Adrenal gland (tissue), 5 donors: ENCODE measurements around the gene HNF4A.

Source experiments
- POLR2A ChIP-seq, 2 donors: fragments of 450-650 bp; IDR thresholded peaks; one replicate each; pipeline ENCODE4 v1.6.1; 2017; ENCODE audit warnings: antibody characterized with exemption in 2 of 2, mild to moderate bottlenecking in 2 of 2, moderate library complexity in 1 of 2
- TF ChIP-seq, protein P1 (sequence below), 6 experiments: fragments of 450-650 bp in 4 of 6; fragments of 200-600 bp in 2 of 6; sonication (generic) in 1 of 6; IDR thresholded peaks; 1 replicate in 5 of 6; 2 replicates in 1 of 6; pipeline versions ENCODE4 v1.5.1 to v1.8.0; 2016 to 2021; ENCODE audit warnings: antibody characterized with exemption in 6 of 6, mild to moderate bottlenecking in 2 of 6, moderate library complexity in 1 of 6
- donor health status: DM: no; HTN: no; CAD: no.

DNA sequence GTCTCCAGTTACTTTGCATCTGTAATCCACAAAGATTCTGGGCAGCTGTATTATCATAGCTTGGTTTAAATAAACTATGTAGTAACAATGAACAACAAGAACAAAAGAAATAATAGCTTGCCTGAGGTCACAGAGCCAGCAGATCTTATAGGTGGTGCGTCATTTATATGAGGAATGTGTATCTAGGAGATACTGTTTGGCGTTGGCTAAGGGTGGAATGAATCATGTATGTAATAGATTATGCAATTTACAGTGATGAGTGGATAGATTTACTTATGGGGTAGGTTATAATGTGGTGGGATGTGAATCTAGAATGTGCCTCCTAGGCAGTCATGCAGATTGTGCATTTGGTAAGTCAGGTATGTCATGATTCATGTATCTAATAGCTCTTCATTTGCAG is 42.8 kb downstream of the HNF4A start:
- TF ChIP-seq, protein P1, sequence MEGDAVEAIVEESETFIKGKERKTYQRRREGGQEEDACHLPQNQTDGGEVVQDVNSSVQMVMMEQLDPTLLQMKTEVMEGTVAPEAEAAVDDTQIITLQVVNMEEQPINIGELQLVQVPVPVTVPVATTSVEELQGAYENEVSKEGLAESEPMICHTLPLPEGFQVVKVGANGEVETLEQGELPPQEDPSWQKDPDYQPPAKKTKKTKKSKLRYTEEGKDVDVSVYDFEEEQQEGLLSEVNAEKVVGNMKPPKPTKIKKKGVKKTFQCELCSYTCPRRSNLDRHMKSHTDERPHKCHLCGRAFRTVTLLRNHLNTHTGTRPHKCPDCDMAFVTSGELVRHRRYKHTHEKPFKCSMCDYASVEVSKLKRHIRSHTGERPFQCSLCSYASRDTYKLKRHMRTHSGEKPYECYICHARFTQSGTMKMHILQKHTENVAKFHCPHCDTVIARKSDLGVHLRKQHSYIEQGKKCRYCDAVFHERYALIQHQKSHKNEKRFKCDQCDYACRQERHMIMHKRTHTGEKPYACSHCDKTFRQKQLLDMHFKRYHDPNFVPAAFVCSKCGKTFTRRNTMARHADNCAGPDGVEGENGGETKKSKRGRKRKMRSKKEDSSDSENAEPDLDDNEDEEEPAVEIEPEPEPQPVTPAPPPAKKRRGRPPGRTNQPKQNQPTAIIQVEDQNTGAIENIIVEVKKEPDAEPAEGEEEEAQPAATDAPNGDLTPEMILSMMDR (IDR thresholded peaks at IDR 0.05): no peak
- no peak for TF ChIP-seq POLR2A (IDR thresholded peaks at IDR 0.05)
